NCI-H748 (cell line): Measurements from ENCODE around the gene SAMD11.
"Not testable (repeated sequence)": the region's sequence is repeated elsewhere in the genome, so short reads cannot be mapped to it uniquely, and the experiment has no call there.

Experiments used
- DNase-seq: peaks from one replicate; lab custom pipeline; 2025; ENCODE audit not compliant: unreplicated experiment; lab: John Stamatoyannopoulos, UW

SAMD11 gene

DNA sequence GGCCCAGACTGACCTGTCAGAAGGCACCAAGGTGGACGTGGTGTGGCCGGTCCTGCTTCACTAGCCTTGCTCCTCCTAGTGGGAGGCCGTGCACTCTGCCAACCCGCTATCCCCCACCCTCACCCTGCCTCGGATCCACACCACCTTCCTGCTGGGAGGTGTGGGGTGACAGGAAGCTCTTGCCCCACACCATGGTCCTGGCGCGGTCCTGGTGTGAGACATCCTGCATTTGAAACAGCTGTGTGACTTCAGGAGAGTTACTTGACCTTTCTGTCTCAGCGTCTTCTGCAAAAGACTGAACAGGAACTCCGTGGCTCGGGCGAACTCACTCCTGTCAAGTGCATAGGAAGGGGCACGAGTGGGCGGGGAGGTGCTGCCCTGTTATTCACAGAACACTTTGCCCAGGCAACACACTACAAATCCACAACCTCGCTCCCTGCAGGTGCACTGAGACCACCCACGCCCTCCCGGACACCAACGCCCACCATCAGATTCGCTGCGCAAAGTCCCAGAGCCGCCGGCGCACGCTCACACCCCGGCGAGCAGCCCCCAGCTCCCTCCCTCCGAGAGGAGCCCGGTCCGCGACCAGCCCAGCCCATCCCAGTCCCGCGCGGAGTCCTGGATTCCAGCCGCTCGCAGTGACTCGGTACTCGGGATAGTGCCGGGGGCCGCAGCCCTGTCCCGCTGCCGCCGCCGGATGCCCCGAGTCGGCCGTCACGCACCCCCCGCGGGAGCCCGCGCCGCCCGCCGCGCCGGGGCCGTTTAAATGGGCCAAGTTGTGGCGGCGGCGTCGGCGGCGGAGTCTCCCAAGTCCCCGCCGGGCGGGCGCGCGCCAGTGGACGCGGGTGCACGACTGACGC is at the start of gene SAMD11:
SAMD11 (plus strand) TSS at position 793 of the 860 bp plus-strand sequence. CDS start 509 bp downstream, outside the sequence.
- peak; percentile 79 for DNase-seq

- DNase-seq: not testable (repeated sequence)
Observed at GRCh38 chr1:876428-877208, 47.1 kb upstream of the SAMD11 start.

- DNase-seq: not testable (repeated sequence)
Observed at GRCh38 chr1:877209-877986, 46.3 kb upstream of the SAMD11 start.

DNA sequence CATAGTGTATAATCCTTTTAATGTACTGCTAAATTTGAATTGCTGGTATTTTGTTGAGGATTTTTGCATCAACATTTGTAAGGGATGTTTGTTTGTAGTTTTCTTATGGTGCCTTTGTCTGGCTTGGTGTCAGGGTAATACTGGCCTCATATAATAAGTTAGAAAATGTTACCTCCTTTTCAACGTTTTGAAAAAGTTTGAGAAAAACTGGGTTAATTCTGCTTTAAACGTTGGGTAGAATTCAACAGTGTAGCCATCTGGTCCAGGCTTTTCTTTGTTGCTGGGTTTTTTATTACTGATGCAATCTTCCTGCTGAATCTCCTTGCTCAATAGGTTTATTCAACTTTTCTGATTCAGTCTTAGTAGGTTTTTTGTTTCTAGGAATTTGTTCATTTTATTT is 43.2 kb upstream of the SAMD11 start:
- DNase-seq: not testable (repeated sequence)

DNA sequence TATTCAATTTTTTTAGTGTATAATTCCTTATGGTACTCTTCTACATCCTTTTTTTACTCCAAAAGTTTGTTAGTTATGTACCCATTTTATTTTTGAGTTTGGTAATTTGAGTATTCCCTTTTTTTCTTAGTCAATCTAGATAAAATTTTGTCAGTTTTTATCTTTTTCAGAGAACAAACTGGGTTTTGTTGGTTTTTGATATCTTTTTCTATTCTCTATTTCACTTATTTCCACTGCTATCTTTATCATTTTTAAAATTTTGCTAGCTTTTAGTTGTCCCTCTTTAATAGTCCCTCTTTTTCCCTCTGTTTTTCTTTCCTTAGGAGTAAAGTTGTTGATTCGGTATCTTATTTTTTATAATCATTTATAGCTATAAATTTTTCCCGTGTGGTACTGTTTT is 42.8 kb upstream of the SAMD11 start:
- not testable (repeated sequence) for DNase-seq

GRCh38 chr1:886311-886710 is 37.4 kb upstream of the SAMD11 start:
- no peak for DNase-seq

- no peak for DNase-seq
Observed at GRCh38 chr1:886760-887159, 37.0 kb upstream of the SAMD11 start.

- DNase-seq: no peak
Observed at GRCh38 chr1:888297-888696, 35.4 kb upstream of the SAMD11 start.

- not testable (repeated sequence) for DNase-seq
Observed at GRCh38 chr1:889774-890173, 33.9 kb upstream of the SAMD11 start.

GRCh38 chr1:890234-890633 is 33.5 kb upstream of the SAMD11 start:
- not testable (repeated sequence) for DNase-seq

- DNase-seq: no peak
Observed at GRCh38 chr1:890661-891060, 33.1 kb upstream of the SAMD11 start.

GRCh38 chr1:897226-897625 is 26.5 kb upstream of the SAMD11 start:
- DNase-seq: no peak

- not testable (repeated sequence) for DNase-seq
Observed at GRCh38 chr1:897951-898350, 25.8 kb upstream of the SAMD11 start.

- DNase-seq: no peak
Observed at GRCh38 chr1:899636-900317, 23.9 kb upstream of the SAMD11 start.

DNA sequence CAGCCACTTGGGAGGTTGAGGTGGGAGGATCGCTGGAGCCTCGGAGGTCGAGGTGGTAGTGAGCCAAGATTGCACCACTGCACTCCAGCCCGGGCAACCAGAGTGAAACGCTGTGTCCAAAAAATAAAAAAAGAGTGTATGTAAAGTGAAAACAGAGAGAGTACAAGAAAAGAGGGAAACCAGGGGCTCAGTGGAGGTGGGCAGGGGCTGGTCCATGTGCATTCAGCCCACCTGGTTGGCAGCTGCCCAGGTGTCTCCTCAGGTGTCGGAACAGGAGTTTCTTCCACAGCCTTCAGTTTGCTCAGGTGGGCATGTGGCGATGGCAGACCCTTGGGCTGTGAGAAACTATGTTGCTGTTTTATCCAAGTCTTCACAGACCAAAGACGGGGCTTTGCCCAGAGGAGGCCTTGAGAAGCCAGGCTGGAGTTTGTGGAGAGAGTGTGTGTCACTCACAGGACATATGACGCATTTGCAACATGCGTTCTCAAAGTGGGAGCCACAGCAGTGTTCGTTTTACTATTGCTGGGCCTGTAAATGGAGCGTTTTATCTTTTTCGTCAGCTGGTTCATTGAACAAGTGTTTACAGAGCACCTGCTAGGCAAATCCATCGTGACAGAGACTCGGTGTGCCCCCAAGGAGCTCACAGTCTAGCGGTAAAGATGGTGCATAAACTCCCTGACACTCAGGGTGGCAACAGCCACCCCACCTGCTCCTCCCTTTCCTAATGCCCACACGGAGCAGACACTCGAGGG is 22.4 kb upstream of the SAMD11 start:
- no peak for DNase-seq

DNA sequence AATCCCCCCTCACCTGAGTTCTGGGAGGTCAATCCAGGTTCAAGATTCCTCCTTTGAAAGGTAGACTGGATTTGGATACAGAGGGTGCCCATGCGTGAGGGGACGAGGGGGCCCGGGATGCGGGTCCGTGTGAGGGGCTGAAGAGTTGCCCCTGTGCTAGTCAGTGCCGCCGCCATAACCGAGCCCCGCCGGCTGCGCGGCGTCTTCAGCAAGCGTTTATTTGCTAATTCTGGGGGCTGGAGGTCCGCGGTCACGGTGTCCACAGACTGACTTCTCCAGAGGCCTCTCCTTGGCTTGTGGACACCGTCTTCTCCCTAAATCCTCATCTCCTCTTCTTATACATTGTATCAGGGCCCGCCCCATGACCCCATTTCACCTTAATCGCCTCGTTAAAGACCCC is 20.9 kb upstream of the SAMD11 start:
- no peak for DNase-seq

DNA sequence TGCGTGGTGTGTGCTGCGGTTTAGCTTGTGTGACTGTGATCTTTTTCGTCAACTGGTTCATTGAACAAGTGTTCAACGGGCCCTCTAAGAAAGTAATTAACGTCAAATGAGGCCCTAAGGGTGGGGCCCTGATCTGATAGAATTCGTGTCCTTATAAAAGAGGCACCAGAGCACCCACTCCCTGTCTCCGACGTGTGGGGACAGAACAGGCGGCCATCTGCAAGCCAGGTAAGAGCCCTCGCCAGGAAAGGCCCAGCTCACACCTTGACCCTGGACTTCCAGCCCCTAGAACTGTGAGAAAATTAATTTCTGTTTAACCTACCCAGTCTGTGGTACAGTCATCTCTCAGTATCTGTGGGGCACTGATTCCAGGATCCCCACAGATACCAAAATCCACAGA is 20.4 kb upstream of the SAMD11 start:
- no peak for DNase-seq

DNA sequence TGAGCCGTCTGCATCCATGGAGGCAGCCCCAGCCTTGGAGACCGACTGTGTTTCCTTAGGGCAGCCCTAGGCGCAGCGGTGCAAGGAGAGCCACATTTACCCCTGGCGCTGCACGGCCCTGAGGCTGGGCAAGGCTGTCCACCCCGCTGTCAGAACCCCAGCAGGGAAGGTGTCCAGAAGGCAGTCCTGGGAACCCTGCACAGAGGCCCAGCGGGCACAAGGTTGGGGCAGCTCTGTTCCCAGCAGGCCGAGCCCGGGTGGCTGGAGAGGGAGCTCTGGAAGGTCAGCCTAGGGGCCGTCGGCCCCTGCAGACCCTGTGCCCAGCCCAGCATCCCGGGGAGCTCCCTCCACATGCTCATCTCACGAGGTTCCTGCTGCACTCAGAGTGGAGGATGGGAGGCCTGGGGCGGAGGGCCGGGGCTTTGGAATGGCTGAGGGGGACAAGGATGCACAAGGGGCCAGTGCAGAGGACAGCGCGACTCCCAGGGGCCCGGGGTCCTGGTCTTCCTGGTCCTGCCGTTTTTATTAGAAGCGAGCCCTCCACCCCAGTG is 19.9 kb upstream of the SAMD11 start:
- DNase-seq: no peak

- DNase-seq: peak; percentile 57
Observed at GRCh38 chr1:904310-904950, 19.3 kb upstream of the SAMD11 start.
